22Rv1 (cell line): ENCODE data around the gene C14orf132.

ENCODE experiments used
- H3K27ac ChIP-seq: fragments of 450-650 bp; 2 replicates; pipeline ENCODE4 v1.5.1; 2017
- ZFX ChIP-seq: fragments of 450-650 bp; IDR thresholded peaks from 2 replicates; pipeline ENCODE4 v1.6.1; 2017; ENCODE audit warnings: antibody characterized with exemption, borderline replicate concordance
- TF ChIP-seq, protein P1 (sequence below): fragments of 450-650 bp; IDR thresholded peaks from 2 replicates; pipeline ENCODE4 v1.5.1; 2017; ENCODE audit warnings: mild to moderate bottlenecking

Gene C14orf132

DNA sequence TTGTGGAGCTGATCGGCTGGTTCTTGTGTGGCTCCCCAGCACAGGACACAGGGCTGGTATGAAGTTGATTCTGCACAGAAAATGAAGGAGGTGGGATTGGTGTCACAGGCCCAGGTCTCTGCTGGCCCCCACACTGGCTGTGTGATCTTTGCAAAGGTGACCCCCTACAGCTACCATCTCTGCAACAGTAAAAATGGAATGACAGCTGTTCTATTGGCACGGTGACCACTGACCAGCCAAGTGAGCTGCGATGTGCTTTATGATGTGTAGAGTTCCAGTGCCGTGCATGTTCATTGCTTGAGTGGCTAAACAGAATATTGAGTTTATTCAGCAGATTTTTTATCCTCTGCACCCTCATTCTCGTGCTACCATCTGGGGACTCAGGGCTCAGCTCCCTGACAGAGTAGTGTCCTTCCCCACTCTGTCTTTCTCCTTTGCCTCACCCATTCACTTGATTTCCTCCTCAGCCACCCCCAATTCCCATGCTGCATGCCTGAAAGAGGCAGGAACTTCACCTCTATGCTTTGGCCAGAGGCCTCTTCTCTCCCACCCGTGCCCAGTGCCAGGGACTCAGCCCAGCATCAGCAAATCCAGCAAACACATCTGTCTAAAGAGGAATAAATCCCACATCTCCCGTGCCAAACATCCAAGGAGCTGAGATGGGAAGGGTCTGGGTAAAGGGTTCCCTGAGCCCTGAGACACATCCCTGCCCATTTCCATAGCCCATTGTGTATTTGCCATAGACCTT is 21.2 kb downstream of the C14orf132 start:
- H3K27ac ChIP-seq = no peak overlapping the region
- TF ChIP-seq ZFX = no peak
- TF ChIP-seq, protein P1, sequence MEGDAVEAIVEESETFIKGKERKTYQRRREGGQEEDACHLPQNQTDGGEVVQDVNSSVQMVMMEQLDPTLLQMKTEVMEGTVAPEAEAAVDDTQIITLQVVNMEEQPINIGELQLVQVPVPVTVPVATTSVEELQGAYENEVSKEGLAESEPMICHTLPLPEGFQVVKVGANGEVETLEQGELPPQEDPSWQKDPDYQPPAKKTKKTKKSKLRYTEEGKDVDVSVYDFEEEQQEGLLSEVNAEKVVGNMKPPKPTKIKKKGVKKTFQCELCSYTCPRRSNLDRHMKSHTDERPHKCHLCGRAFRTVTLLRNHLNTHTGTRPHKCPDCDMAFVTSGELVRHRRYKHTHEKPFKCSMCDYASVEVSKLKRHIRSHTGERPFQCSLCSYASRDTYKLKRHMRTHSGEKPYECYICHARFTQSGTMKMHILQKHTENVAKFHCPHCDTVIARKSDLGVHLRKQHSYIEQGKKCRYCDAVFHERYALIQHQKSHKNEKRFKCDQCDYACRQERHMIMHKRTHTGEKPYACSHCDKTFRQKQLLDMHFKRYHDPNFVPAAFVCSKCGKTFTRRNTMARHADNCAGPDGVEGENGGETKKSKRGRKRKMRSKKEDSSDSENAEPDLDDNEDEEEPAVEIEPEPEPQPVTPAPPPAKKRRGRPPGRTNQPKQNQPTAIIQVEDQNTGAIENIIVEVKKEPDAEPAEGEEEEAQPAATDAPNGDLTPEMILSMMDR = no peak

DNA sequence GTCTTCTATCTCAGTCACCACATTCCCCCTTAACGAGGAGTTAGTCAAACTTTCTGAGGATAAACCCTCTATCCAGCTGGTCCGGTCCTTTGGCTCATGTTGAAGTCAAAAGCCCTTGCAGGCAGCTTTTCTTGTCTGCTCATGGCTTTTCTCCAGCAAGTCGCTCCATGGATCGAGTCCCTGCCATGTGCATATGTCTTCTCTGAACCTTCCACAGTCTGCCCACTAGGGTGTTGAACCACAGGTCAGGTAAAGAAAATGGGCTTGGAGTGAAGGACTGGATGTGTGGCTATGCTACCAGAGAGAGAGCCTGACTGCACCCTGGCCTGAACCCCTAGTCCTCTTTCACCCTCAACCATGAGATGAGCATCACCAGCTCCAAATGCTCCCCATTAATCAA is 22.8 kb downstream of the C14orf132 start:
- H3K27ac ChIP-seq = no peak overlapping the region
- TF ChIP-seq ZFX = no peak

DNA sequence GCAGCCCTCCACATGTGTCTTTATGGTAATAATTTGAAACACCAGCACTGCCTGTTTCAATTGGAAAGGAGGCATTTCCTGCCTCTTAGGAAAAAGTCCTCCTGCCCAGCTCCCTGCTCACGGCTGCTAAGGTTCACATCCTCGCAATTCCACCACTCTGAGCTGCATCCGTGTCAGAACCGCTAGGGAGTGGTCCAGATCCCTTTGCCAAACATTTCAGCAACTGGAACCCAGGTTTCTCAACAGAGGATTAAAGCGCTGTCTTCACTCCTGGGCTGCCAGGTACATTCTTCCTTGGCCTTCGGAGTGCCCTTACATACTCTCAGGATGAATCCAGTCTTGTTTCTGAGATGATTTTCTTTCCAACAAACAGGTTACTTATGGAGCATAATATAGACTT is 23.3 kb downstream of the C14orf132 start:
- no peak for TF ChIP-seq ZFX
- TF ChIP-seq, protein P1 = no peak
- H3K27ac ChIP-seq = no peak overlapping the region

DNA sequence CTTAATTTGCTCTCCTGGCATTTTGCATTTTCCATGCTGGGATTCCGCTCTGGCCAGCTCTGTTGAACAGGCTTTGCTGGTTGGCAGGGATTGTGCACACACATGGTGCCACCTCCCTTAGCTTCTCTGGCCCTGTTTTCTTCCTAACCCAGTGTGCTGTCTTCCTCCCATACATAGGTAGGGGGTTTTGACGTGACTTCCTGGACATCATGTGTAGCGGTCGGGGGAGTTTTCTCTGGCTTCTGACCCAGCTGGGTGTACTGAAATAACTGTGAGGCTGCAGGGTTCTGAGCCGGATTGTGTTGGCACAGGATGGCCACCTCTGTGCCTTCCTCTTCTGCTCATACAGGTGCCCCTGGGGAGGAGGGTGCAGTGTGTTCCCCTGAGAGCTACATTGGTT is 25.7 kb downstream of the C14orf132 start:
- no peak overlapping the region for H3K27ac ChIP-seq
- TF ChIP-seq ZFX = no peak
- TF ChIP-seq, protein P1 = no peak

DNA sequence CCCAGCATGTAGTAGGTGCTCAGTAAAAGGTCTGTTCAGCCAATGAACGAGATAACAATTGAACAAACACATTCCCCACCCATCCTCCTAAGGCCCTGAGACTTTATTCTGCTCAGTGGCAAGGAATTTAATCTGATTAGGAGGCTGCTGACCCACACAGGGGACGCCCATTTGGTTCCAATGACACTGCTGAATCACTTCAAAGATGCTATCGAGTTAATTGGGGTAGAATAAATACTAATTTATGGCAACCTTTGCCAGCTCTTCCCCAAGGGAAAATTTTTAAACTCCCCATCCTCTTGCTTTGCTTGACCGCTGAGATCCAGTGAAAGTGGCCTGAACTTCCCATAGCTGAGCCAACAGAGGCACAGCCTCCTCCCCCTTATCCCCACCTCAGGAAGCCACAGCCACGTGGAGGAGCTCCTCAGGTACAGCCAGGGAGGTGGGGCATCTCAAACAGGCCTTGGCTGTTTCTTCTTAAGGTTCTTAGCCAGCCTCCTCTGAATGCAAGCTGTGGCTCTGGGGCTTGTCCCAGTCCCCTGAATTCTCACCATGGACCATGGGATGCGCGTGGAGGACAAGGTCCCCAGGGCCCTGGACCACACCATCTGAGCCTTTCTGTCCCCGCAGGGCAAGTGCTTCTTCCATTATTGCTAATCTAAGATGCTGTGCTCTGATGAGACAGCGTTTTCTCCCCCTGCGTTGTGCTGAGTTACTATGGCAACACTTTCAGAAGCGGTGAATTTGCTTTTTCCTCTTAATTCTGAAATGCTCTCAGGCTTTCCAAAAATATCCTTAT is 26.7 kb downstream of the C14orf132 start:
- TF ChIP-seq, protein P1 = no peak
- no peak for TF ChIP-seq ZFX
- H3K27ac ChIP-seq = no peak overlapping the region

DNA sequence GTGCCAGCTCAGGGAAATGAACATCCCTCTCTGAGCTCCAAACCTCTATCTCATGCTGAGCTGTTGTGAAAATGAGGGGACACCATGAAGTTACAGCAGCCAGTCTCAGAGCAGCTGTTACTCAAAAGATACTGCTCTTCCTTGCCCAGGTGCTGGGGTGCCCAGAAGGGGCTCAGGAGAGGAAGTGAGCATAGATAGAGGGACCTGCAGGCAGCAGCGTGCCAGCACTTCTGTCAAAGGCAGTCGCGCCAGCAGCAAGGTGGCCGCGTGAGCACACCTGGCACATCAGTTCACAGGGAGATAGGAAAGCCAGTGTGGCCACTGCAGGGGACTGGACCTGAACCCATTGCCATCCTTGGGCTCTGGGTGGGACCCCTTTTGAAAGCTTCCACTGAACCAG is 27.8 kb downstream of the C14orf132 start:
- TF ChIP-seq, protein P1 = no peak
- TF ChIP-seq ZFX = no peak
- no peak overlapping the region for H3K27ac ChIP-seq

DNA sequence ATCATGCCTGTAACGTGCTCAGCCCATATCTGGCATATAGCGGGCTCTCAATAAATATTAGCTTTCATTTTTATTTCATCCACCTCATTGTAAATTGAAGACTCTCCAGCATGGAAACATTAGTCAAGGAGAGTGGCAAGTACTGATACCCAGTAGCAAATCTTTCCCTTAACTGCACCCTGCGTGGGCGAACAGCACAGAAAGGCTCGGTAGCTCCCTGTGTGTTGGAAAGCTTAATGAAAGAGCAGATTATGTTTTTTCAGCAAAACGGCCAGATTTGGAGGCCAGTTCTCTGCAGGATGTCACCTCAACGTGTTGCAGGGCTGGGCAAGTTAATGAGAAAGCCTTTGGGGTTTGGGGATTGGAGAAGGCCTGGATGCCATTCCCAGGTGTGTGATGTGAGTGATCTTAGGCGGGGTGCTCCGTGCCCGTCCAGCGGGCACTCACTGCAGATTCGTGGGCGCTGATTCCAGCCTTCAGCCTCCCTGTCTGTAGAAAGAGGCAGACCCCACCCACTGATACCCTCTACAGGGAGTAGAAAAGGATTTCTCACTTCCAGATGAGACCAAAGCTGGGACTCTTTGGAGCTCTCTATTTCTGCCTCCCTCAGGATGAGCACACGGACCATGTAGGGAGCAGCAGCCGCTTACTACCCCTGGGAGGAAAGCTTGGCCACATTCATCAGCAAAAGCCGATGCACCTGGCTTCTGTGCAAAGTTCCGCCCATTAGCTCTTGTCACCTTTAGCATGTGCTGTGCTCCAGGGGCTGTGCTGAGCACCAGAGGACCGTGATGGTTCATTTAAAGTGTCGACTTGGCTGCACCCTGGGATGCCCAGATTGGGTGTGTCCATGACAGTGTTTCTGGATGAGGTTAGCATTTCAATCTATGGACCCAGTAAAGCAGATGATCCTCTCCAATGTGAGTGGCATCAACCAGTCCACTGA is 29.1 kb downstream of the C14orf132 start:
- H3K27ac ChIP-seq = no peak overlapping the region
- TF ChIP-seq, protein P1 = no peak
- no peak for TF ChIP-seq ZFX
